Measurements from ENCODE around the gene ZFP37. TPM values are rescaled to one million over a fixed set of nuclear protein-coding genes. Genes with fewer than 3 reads are reported as not detected.
"Not testable (repeated sequence)": the region's sequence is repeated elsewhere in the genome, so short reads cannot be mapped to it uniquely, and the experiment has no call there.

ZFP37 gene
- total and polyA plus RNA-seq, 8 donors: 1.8 to 15.2 (median 13.1) TPM

GRCh38 chr9:113061072-113061850 lies 4.7 kb upstream of the ZFP37 start:
- DNase-seq: peak in 1 of 4 donors; percentile 92
- peaks cover 19 to 59% of the 10 kb centered on the region in 2 donors for H3K27me3 ChIP-seq
- H3K4me3 ChIP-seq; H3K4me1 ChIP-seq; H3K36me3 ChIP-seq; H3K27ac ChIP-seq; ATAC-seq; intact Hi-C loops (cut with DNase I): not testable (repeated sequence)
- H3K9me3 ChIP-seq: peaks cover 0 to 50% of the 10 kb centered on the region in 2 donors

GRCh38 chr9:113059581-113060284 lies 3.2 kb upstream of the ZFP37 start:
- H3K4me3 ChIP-seq; H3K4me1 ChIP-seq; H3K27ac ChIP-seq; ATAC-seq; intact Hi-C loops (cut with DNase I); H3K36me3 ChIP-seq: not testable (repeated sequence)
- peak in 1 of 4 donors; percentile 90 for DNase-seq
- Histone ChIP-seq H3K27me3 (peaks cover 19 to 64% of the 10 kb centered on the region in 2 donors), H3K9me3 (peaks cover 0 to 64% of the 10 kb centered on the region in 2 donors)

- TF ChIP-seq CTCF (IDR thresholded peaks at IDR 0.05): no peak
- Histone ChIP-seq H3K9me3 (peaks cover 0 to 80% of the 10 kb centered on the region in 2 donors), H3K27me3 (peaks cover 15 to 52% of the 10 kb centered on the region in 2 donors), H3K36me3 (no peaks in the 10 kb centered on the region), H3K27ac (peak overlapping the region; percentile 55 to 69), H3K4me3 (peak overlapping the region; percentile 48 to 65), H3K4me1 (peaks cover 0 to 4% of the 10 kb centered on the region in 2 donors)
- DNase-seq (no peak), ATAC-seq (no peak)
- intact Hi-C loops (cut with DNase I): no loop called here
These were observed 669 bp upstream of the ZFP37 start for GRCh38 chr9:113057193-113057592.

DNA sequence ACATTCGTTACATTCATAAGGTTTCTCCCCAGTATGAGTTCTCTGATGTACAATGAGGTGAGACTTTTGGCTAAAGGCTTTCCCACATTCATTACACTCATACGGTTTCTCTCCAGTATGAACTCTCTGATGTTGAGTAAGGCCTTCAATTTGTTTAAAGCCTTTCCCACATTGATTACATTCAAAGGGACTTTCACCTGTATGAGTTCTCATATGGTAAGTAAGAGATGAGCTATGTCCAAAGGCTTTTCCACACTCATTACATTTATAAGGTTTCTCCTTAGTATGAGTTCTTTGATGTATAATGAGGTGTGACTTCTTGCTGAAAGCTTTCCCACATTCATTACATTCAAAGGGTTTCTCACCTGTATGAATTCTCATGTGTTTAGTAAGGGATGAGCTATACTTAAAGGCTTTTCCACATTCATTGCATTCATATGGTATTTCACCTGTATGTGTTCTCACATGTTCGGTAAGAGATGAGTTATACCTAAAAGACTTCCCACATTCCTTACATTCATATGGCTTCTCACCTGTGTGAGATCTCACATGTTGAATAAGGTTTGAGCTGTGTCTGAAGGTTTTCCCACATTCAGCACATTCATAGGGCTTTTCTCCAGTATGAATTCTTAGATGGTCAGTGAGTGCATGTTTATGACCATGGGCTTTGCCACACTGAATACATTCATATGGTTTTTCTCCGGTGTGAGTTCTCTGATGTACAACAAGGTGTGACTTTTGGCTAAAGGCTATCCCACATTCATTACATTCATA lies 13.5 kb downstream of the ZFP37 start:
- intact Hi-C loops (cut with DNase I): no loop called here
- peaks cover 43 to 99% of the 10 kb centered on the region in 2 donors for H3K9me3 ChIP-seq

GRCh38 chr9:113026200-113026599 lies 30.3 kb downstream of the ZFP37 start:
- DNase-seq (no peak), ATAC-seq (no peak)
- Histone ChIP-seq H3K9me3 (peaks cover 0 to 87% of the 10 kb centered on the region in 2 donors), H3K4me1 (no peaks in the 10 kb centered on the region), H3K4me3 (no peak overlapping the region), H3K27ac (no peak overlapping the region), H3K36me3 (no peaks in the 10 kb centered on the region), H3K27me3 (no peaks in the 10 kb centered on the region)
- TF ChIP-seq CTCF (IDR thresholded peaks at IDR 0.05): no peak
- intact Hi-C loops (cut with DNase I): no loop called here

More for the DNA sequence above, 13.5 kb downstream of the ZFP37 start:
- peaks cover 0 to 49% of the 10 kb centered on the region in 2 donors for H3K36me3 ChIP-seq
- no peaks in the 10 kb centered on the region for H3K4me1 ChIP-seq
- no peak overlapping the region for H3K4me3 ChIP-seq
- no peak for DNase-seq
- no peak for ATAC-seq
- no peak overlapping the region for H3K27ac ChIP-seq
- TF ChIP-seq CTCF (IDR thresholded peaks at IDR 0.05): no peak
- H3K27me3 ChIP-seq: no peaks in the 10 kb centered on the region

All from left lung (tissue), 10 donors.